ENCODE data around the gene HUS1B. TPM values are rescaled to one million over a fixed set of nuclear protein-coding genes. Genes with fewer than 3 reads are reported as not detected.
A peak's percentile ranks its signal among the peaks of the same experiment; 100 is the strongest.

HUS1B gene
- total and polyA plus RNA-seq, 2 of the 8 experiments (the other 6 are each of a cell fraction or from before 2014, with no cell fraction given), result 0.48 to 1.1 TPM

GRCh38 chr6:701215-701614 lies 44.3 kb upstream of the HUS1B start:
- Histone ChIP-seq H4K8ac (ENCODE audit: extremely low read depth, insufficient read depth, low read length) (no peak overlapping the region), H2BK120ac (replicated peaks; ENCODE audit: low read depth, low read length) (no peak overlapping the region), H2AFZ (ENCODE audit: low read length) (no peak overlapping the region), H3K18ac (ENCODE audit: extremely low read depth, low read length) (no peak overlapping the region; the same call in 1 of the 2 replicates), H3K9me3 (ENCODE audit: insufficient read depth in 2 of 2, low read depth in 1 of 2, low read length in 1 of 2) (no peaks in the 10 kb centered on the region), H3K4me2 (ENCODE audit: insufficient read depth in 1 of 2, low read depth in 2 of 2, low read length in 2 of 2) (peak overlapping the region; percentile 46 to 49), H3K23ac (ENCODE audit: insufficient read length) (no peak overlapping the region), H3K79me2 (ENCODE audit: control insufficient read depth in 1 of 2, insufficient read depth in 2 of 2, low read length in 2 of 2) (no peaks in the 10 kb centered on the region), H2BK5ac (ENCODE audit: low read depth, low read length) (no peak overlapping the region), H4K91ac (replicated peaks; ENCODE audit: insufficient read length, low read length) (no peak overlapping the region), H3K4me1 (replicated peaks in 1 of 4; ENCODE audit: control insufficient read depth in 3 of 4, insufficient read depth in 4 of 4, low read length in 3 of 4) (peaks cover 2 to 15% (median 10%) of the 10 kb centered on the region in 4 experiments; a peak in 5 of 7 replicates), H3K56ac (replicated peaks; ENCODE audit: insufficient read length, low read depth, low read length) (no peak overlapping the region), H3K14ac (ENCODE audit: insufficient read length) (no peak overlapping the region), H3K79me1 (ENCODE audit: low read depth, low read length) (no peaks in the 10 kb centered on the region), H2AK5ac (ENCODE audit: low read depth, low read length) (no peak overlapping the region), H3K23me2 (ENCODE audit: low read depth, low read length) (no peaks in the 10 kb centered on the region), H3K9ac (replicated peaks in 1 of 4; ENCODE audit: extremely low read depth in 1 of 4, low read depth in 3 of 4, low read length in 3 of 4) (no peak overlapping the region), H3K4ac (replicated peaks; ENCODE audit: insufficient read length, low read depth, low read length) (no peak overlapping the region), H4K20me1 (replicated peaks in 1 of 2; ENCODE audit: control insufficient read depth in 1 of 2, insufficient read depth in 2 of 2, low read length in 2 of 2) (no peaks in the 10 kb centered on the region), H3K27me3 (replicated peaks in 1 of 4; ENCODE audit: control insufficient read depth in 3 of 4, extremely low read depth in 1 of 4, insufficient read depth in 3 of 4, low read length in 3 of 4) (no peaks in the 10 kb centered on the region), H4K5ac (ENCODE audit: insufficient read length, low read depth, low read length) (no peak overlapping the region), H2BK12ac (ENCODE audit: low read depth, low read length) (no peak overlapping the region), H3K36me3 (ENCODE audit: control insufficient read depth in 2 of 4, insufficient read depth in 4 of 4, low read length in 3 of 4) (no peaks in the 10 kb centered on the region), H2BK15ac (ENCODE audit: low read length) (no peak overlapping the region), H3K4me3 (ENCODE audit: extremely low read depth in 1 of 4, insufficient read depth in 2 of 4, low read depth in 3 of 4, low read length in 4 of 4) (no peak overlapping the region), H3K27ac (ENCODE audit: low read depth, low read length) (no peak overlapping the region), H2BK20ac (ENCODE audit: low read length) (no peak overlapping the region)
- DNase-seq (ENCODE audit: low read depth in 1 of 2, low spot score in 2 of 2) (no peak), FAIRE-seq (no peak)
- ChIA-PET POLR2A (ENCODE audit: partially characterized antibody) (interaction anchor here (0.7 kb wide), 1 partner anchor 42 kb away, joined by 4 read pairs; no protein-coding TSS in a partner anchor), CTCF (ENCODE audit: partially characterized antibody) (interaction anchor here (1.0 to 3.5 kb wide), 8 partner anchors 9 to 304 kb away, joined by 3 to 20 read pairs (median 4); partner anchors contain the start of gene EXOC2)
- WGBS, 2 experiments (ENCODE audit: extremely low coverage in 1 of 2, insufficient coverage in 1 of 2, insufficient read length in 1 of 2, insufficient replicate concordance in 2 of 2, low coverage in 1 of 2, low lambda C conversion rate in 2 of 2, missing lambda C conversion rate in 1 of 2), result 59% methylated on average over 4 of the region's 4 CpGs; no CpG with 5 or more reads in 1 of the 2 experiments
- TF ChIP-seq SIX5 (IDR thresholded peaks at IDR 0.05; ENCODE audit: low read depth, low read length) (no peak), SP4 (IDR thresholded peaks at IDR 0.05; ENCODE audit: low read length) (no peak), RAD21 (IDR thresholded peaks at IDR 0.05 in 1 of 2, conservative IDR thresholded peaks at IDR 0.05 in 1 of 2; ENCODE audit: low read depth in 2 of 2, low read length in 2 of 2) (no peak), CHD2 (IDR thresholded peaks at IDR 0.05; ENCODE audit: low read length) (no peak)
